ENCODE measurements around the gene EMILIN2. TPM values are rescaled to one million over a fixed set of nuclear protein-coding genes. Genes with fewer than 3 reads are reported as not detected.

Gene EMILIN2
- total and polyA plus RNA-seq, 8 donors = 2.0 to 120 (median 5.7) TPM

DNA sequence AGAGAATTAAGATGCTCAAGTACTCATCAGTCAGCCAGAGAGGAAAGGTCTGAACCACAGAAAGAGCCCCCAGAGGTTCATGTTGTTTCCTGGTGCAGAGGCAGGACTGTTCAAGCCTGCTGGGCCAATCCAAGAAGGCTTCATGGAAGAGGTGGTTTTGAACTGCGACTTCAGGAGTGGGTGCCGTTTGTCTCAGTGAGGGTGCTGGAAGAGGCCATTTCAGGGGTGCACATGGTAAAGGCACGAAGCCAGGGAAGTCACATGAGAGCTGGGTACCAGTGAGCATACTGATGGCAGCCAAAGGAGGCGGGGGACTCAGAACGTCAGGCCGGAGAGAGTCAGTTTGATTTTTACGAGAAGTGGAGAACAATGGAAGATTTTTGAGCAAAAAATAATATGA is 55.5 kb downstream of the EMILIN2 start:
- intact Hi-C loops (cut with DNase I; ENCODE audit: low total_unique reads) = no loop called here
- Histone ChIP-seq H3K4me3 (no peak overlapping the region), H3K36me3 (no peaks in the 10 kb centered on the region), H3K9me3 (no peaks in the 10 kb centered on the region), H3K27ac (peak overlapping the region in 2 of 5 donors; percentile 47 to 67), H3K4me1 (peaks cover 12 to 39% (median 23%) of the 10 kb centered on the region in 4 donors), H3K27me3 (peaks cover 0 to 20% (median 0%) of the 10 kb centered on the region in 3 donors)
- no peak for DNase-seq
- no peak for TF ChIP-seq POLR2AphosphoS5 (IDR thresholded peaks at IDR 0.05)
- no peak for TF ChIP-seq EP300 (IDR thresholded peaks at IDR 0.05)
- TF ChIP-seq, protein P1, sequence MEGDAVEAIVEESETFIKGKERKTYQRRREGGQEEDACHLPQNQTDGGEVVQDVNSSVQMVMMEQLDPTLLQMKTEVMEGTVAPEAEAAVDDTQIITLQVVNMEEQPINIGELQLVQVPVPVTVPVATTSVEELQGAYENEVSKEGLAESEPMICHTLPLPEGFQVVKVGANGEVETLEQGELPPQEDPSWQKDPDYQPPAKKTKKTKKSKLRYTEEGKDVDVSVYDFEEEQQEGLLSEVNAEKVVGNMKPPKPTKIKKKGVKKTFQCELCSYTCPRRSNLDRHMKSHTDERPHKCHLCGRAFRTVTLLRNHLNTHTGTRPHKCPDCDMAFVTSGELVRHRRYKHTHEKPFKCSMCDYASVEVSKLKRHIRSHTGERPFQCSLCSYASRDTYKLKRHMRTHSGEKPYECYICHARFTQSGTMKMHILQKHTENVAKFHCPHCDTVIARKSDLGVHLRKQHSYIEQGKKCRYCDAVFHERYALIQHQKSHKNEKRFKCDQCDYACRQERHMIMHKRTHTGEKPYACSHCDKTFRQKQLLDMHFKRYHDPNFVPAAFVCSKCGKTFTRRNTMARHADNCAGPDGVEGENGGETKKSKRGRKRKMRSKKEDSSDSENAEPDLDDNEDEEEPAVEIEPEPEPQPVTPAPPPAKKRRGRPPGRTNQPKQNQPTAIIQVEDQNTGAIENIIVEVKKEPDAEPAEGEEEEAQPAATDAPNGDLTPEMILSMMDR (IDR thresholded peaks at IDR 0.05) = no peak
- TF ChIP-seq POLR2A (IDR thresholded peaks at IDR 0.05) = no peak
- whole genome bisulfite sequencing, 5 donors = 90 to 93% (median 92%) methylated on average over 7 of the region's 7 CpGs

DNA sequence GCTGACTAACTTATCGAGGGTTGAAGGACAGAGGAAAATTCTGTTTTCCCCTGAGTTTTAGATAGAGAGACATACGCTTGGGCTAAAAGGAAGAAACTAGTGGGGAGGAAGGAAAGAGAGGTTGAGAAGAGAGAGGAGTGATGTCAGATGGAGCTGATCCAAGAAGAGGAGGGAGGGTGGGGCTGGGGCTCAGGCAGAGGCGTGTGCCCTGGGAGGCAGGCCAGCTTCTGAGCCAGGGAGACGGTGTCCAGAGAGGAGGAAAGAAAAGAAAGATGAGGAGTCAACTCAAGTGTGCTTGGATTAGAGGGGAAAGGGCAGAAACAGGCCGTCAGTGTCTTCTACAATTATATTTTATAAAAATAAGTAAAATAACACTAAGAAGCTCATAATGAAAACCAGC is 56.2 kb downstream of the EMILIN2 start:
- Histone ChIP-seq H3K4me3 (no peak overlapping the region), H3K4me1 (peaks cover 14 to 43% (median 28%) of the 10 kb centered on the region in 4 donors), H3K27ac (peak overlapping the region in 2 of 5 donors; percentile 47 to 67), H3K27me3 (peaks cover 0 to 21% (median 0%) of the 10 kb centered on the region in 3 donors), H3K9me3 (no peaks in the 10 kb centered on the region), H3K36me3 (no peaks in the 10 kb centered on the region)
- TF ChIP-seq POLR2AphosphoS5 (IDR thresholded peaks at IDR 0.05) = no peak
- no peak for TF ChIP-seq POLR2A (IDR thresholded peaks at IDR 0.05)
- TF ChIP-seq, protein P1 (IDR thresholded peaks at IDR 0.05) = no peak
- no peak for TF ChIP-seq EP300 (IDR thresholded peaks at IDR 0.05)
- intact Hi-C loops (cut with DNase I; ENCODE audit: low total_unique reads) = no loop called here
- 22 to 42% (median 29%) methylated on average over 5 of the region's 5 CpGs for WGBS, 5 donors
- DNase-seq = peak in 1 of 2 donors; percentile 90

DNA sequence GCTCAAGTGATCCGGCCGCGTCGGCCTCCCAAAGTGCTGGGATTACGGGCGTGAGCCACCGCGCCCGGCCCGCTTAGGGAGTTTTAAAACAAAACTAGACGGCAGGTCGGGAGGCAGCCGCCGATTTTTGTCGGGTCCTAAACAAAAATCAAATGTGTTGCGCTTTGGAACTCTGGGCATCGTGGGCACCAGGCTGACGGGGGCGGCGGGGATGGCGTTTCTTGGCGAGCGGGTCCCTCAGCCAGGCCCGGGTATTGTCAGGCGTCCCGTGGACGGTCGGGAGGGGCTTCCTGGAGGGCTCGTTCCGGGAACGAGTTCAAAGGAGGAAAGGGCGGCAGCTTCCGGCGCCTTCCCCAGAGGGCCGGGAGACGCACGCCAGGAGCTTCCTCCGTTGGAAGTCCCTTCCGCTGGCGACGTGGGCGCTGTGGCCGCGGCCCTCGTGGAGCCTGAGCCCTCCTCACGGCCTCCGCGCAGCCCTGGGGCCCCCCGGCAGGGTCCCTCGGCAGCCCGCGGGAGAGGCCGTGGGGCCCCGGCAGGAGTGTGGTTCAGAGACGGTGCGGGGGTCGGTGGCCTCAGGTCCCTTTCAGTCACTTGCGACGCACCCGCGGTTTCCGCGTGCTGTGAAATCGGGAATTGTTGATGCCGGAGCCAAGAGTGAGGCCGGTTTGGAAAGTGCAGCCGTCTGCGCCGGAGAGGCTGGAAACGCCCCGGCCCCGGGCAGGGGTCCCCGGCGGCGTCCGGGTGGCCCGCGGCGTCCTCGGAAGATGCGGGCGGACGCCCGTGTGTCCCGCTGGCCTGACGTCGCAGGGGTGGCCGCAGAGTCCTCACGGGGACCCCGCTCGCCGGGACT is 59.3 kb downstream of the EMILIN2 start:
- H3K36me3 ChIP-seq = peaks cover 0 to 29% (median 23%) of the 10 kb centered on the region in 4 donors
- H3K9me3 ChIP-seq = no peaks in the 10 kb centered on the region
- TF ChIP-seq, protein P1 (IDR thresholded peaks at IDR 0.05) = no peak
- no peak for TF ChIP-seq EP300 (IDR thresholded peaks at IDR 0.05)
- TF ChIP-seq POLR2AphosphoS5 (IDR thresholded peaks at IDR 0.05) = peak in 1 of 3 donors; percentile 70
- H3K4me1 ChIP-seq = peaks cover 14 to 42% (median 28%) of the 10 kb centered on the region in 4 donors
- H3K27ac ChIP-seq = peak overlapping the region; percentile 33 to 78 (median 75)
- intact Hi-C loops (cut with DNase I; ENCODE audit: low total_unique reads) = no loop called here
- peak; percentile 50 to 86 for DNase-seq
- 6 to 21% (median 9%) methylated on average over 38 to 92 of the region's 92 CpGs for WGBS, 5 donors
- H3K4me3 ChIP-seq = peak overlapping the region; percentile 58 to 66 (median 64)
- peaks cover 0 to 21% (median 0%) of the 10 kb centered on the region in 3 donors for H3K27me3 ChIP-seq

DNA sequence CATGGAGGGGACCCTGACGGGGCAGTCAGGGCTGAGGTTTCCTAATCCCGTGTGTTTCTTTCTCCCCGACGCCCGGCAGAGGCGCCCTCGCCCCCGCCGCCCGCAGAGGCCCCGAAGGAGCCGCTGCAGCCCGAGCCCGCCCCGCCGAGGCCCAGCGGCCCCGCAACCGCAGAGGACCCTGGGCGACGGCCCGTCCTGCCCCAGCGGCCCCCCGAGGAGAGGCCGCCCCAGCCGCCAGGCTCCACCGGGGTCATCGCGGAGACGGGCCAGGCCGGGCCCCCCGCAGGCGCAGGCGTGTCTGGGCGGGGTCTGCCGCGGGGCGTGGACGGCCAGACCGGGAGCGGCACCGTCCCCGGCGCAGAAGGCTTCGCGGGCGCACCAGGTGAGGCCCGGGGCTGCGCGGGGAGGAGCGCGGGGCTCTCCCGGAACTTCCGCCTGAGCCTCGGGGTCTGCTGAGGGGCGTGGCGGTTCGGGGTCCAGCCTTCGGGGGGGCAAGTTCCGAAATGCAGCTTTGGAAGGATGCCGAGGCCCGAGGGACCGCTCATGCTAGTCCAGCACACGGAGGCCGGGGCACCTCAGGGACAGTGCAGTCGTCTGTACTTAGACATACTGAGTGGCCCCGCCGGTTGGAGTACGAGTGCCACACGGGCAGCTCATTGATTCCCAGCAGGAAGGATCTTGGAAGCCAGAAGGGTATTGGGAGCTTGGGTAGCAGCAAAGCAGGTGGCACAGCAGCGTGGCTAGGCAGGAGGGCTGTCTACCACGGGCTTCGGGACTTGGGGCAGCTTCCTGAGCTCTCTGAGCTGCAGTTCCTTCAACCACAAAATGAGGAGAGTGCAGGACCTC is 60.1 kb downstream of the EMILIN2 start:
- Histone ChIP-seq H3K4me3 (peak overlapping the region; percentile 58 to 66 (median 64)), H3K27me3 (peaks cover 0 to 21% (median 0%) of the 10 kb centered on the region in 3 donors), H3K9me3 (no peaks in the 10 kb centered on the region), H3K4me1 (peaks cover 14 to 42% (median 28%) of the 10 kb centered on the region in 4 donors), H3K36me3 (peaks cover 0 to 36% (median 31%) of the 10 kb centered on the region in 4 donors), H3K27ac (peak overlapping the region; percentile 33 to 78 (median 75))
- intact Hi-C loops (cut with DNase I; ENCODE audit: low total_unique reads) = no loop called here
- no peak for TF ChIP-seq POLR2AphosphoS5 (IDR thresholded peaks at IDR 0.05)
- TF ChIP-seq, protein P1 (IDR thresholded peaks at IDR 0.05) = no peak
- no peak for TF ChIP-seq EP300 (IDR thresholded peaks at IDR 0.05)
- TF ChIP-seq POLR2A (IDR thresholded peaks at IDR 0.05) = no peak
- peak in 1 of 2 donors; percentile 77 for DNase-seq
- 2 to 12% (median 4%) methylated on average over 13 to 73 of the region's 73 CpGs for WGBS, 5 donors
